NCI-H748 (cell line): Measurements from ENCODE around the gene OR7C1.
"Not testable (repeated sequence)": the region's sequence is repeated elsewhere in the genome, so short reads cannot be mapped to it uniquely, and the experiment has no call there.

Source experiments
- DNase-seq: peaks from one replicate; lab custom pipeline; 2025; ENCODE audit not compliant: unreplicated experiment; lab: John Stamatoyannopoulos, UW

OR7C1 gene

DNA sequence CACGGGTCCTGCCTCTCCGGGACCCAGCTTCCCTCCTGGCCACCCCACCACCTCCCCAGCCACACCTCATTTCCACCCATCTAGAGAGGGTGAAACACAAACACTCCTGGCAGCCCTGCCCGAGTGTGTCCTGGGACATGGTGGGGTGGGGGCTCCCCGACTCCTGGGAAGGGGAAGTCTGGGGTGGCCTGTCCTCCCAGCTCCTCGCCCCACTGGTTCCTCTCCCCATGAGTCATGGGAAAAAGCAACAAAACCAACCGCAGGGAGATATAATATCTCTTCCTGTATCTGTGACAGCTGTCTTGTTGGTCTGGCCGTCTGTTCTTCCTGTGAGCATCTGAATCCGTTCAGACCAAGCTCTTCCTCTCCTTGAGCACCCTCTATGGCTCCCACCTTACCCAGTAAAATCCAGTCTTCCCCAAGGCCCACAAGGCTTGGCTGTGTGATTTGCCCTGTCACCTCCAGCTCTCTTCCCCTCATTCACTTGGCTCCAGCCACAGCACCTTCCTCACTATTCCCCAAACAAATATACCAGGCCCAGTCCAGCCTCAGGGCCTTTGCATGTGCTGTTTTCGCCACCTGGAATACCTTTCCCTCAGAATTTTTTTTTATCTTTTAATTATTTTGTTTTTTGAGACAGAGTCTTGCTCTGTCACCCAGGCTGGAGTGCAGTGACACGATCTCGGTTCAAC, 49.7 kb downstream of the OR7C1 start:
- DNase-seq = not testable (repeated sequence)

DNA sequence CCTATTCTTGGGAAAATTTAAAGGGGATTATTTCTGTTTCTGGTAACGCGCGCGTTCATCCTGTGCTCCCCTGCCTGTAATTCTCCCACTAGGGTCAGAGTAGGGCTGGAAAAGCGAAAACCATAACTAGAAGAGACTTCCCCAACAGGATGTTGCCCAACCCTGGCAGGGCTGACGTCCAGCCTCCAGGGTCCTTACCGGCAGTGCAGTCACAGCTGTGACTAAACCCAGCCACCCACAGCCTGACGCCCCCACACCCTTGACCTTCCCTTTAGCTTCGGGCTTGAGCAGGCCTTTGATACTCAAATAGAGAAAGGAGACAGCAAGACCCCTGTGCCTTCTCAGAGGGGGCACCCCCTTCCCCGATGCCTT, 50.3 kb downstream of the OR7C1 start:
- DNase-seq = not testable (repeated sequence)

DNA sequence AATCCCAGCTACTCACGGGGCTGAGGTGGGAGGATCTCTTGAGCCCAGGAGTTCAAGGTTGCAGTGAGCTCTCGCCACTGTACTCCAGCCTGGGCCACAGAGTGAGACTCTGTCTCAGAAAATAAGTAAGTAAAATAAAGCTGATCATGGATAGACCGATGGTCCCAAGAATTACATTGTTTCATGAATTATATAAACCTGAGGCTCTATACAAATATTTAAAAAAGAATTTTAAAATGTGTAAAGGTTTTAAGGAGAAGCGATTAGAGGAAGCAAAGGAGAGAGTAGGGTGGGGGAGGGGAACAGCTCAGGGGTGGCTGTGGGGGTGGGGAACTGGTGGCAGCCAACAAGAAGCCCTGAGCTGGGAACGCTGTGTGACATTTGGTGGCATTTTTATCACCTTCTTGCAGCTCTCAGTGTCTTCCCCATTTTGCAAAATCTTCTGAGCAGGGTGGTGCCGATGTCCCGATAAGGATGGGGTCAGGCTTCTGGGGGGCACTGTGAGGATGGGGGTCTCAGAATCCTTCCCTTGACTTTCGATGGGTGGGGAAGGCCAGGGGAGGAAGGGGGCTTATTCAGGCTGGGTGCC, 51.5 kb downstream of the OR7C1 start:
- DNase-seq = not testable (repeated sequence)

GRCh38 chr19:14782626-14783409, 52.2 kb downstream of the OR7C1 start:
- no peak for DNase-seq

DNA sequence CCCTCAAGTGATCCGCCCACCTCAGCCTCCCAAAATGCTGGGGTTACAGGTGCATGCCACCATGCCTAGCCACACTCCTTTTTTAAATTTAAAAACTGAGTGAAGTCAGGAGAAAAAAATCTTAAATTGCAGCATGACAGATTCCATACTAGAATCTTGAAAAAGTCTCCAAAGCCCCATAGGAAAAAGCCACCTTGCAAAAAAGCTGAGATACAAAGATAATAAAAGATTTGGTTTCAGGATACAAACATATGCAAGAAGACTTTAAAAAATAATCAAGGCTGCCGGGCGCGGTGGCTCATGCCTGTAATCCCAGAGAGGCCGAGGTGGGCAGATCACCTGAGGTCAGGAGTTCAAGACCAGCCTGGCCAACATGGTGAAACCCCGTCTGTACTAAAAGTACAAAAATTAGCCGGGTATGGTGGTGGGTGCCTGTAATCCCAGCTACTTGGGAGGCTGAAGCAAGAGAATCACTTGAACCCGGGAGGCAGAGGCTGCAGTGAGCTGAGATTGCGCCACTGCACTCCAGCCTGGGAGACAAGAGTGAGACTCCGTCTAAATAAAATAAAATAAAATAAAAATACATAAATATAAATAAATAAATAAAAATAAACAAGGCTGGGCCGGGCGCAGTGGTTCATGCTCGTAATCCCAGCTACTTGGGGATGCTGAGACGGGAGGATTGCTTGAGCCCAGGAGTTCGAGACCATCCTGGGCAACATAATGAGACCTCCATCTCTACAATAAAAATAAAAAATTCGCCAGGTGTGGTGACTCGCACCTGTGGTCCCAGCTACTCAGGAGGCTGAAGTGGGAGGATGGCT, 53.1 kb downstream of the OR7C1 start:
- DNase-seq = not testable (repeated sequence)

GRCh38 chr19:14780622-14781225, 54.3 kb downstream of the OR7C1 start:
- DNase-seq = not testable (repeated sequence)

- DNase-seq = no peak
Measured at GRCh38 chr19:14779151-14779550, 55.8 kb downstream of the OR7C1 start.

DNA sequence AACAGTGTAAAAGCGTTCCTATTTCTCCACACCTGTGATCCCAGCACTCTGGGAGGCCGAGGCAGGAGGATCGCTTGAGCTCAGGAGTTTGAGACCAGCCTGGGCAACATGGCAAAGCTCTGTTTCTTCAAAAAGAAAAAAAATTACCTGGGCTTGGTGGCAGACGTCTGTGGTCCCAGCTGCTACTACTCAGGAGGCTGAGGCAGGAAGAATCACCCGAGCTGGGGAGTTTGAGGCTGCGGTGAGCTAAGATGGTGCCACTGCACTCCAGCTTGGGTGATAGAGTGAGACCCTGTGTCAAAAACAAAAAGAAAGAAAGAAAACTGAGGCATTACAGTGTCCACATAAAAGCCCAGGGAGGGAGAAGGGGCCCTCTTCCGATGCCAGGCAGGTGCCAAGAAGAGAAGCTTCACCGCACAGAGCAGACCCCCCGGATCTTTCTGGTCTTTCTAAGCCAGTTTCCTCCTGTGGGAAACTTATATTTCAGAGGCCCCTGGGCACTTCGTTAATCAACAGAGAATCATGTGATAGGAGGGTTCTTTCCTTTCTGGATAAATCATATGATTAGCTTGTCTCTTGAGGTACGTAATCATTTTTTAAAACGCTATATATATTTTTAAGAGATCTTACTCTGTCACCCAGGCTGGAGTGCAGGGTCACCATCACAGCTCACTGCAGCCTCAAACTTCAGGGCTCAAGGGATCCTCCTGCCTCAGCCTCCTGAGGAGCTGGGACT, 56.7 kb downstream of the OR7C1 start, which contains the start of gene ADGRE2:
Gene ADGRE2 (minus strand): TSS at position 451 of the 736 bp plus-strand sequence. CDS start 1,804 bp downstream, outside the sequence.
- DNase-seq = not testable (repeated sequence)

DNA sequence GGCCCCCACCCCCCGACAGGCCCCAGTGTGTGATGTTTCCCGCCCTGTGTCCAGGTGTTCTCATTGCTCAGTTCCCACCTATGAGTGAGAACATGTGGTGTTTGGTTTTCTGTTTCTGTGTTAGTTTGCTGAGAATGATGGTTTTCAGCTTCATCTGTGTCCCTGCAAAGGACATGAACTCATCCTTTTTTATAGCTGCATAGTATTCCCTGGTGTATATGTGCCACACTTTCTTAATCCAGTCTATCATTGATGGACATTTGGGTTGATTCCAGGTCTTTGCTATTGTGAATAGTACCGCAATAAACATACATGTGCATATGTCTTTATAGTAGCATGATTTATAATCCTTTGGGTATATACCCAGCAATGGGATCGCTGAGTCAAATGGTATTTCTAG, 57.3 kb downstream of the OR7C1 start:
- not testable (repeated sequence) for DNase-seq

- no peak for DNase-seq
Measured at GRCh38 chr19:14775869-14776586, 59.0 kb downstream of the OR7C1 start.

DNA sequence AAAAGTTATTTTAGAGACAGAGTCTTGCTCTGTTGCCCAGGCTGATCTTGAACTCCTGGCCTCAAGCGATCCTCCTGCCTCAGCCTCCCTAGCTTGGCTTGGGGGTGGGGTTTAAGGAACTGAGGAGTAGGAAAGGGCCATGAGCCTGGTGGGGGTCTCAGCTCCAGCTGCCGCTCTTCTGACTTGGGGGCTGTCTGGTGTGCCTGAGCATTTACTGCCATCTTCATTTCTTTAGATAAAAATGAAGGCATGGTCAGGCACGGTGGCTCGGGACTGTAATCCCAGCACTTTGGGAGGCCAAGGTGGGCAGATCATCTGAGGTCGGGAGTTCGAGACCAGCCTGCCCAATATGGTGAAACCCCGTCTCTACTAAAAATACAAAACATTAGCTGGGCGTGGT, 59.7 kb downstream of the OR7C1 start:
- not testable (repeated sequence) for DNase-seq

- DNase-seq = no peak
Measured at GRCh38 chr19:14774373-14774772, 60.6 kb downstream of the OR7C1 start.

DNA sequence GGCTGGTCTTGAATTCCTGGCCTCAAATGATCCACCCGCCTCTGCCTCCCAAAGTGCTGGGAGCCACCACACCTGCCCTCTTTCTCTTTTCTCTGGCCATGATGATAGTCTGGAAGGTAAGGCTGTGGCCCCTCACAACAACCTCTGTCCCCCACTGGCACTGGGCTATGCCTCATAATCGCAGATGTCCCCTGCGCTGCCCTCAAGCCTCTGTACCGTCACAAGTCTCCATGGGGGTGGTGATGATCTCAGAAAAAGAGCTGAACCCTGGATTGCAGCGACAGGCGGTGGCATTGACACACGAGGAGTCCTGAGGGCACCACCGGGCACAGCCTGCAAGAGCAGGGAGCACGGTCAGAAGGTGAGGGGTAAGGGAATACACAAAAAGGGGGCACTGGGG, 61.3 kb downstream of the OR7C1 start:
- not testable (repeated sequence) for DNase-seq

- no peak for DNase-seq
Measured at GRCh38 chr19:14772995-14773394, 62.0 kb downstream of the OR7C1 start.

DNA sequence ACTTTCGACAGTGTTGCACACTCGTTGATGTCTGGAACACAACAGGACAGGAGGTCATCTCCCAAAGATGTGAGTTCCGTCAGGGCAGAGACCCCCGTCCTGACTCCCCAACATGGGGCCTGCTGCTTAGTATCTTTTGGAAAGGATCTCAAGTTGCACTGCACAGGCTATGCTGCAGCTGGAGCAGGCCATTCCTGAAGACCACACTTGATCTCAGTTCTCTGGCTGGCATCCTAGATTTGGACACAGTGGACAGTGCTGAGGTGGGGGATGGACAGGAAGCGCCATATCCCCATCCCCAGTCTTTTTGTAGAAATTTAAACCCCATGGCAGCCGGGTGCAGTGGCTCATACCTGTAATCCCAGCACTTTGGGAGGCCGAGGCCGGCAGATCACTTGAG, 62.5 kb downstream of the OR7C1 start:
- no peak for DNase-seq

DNA sequence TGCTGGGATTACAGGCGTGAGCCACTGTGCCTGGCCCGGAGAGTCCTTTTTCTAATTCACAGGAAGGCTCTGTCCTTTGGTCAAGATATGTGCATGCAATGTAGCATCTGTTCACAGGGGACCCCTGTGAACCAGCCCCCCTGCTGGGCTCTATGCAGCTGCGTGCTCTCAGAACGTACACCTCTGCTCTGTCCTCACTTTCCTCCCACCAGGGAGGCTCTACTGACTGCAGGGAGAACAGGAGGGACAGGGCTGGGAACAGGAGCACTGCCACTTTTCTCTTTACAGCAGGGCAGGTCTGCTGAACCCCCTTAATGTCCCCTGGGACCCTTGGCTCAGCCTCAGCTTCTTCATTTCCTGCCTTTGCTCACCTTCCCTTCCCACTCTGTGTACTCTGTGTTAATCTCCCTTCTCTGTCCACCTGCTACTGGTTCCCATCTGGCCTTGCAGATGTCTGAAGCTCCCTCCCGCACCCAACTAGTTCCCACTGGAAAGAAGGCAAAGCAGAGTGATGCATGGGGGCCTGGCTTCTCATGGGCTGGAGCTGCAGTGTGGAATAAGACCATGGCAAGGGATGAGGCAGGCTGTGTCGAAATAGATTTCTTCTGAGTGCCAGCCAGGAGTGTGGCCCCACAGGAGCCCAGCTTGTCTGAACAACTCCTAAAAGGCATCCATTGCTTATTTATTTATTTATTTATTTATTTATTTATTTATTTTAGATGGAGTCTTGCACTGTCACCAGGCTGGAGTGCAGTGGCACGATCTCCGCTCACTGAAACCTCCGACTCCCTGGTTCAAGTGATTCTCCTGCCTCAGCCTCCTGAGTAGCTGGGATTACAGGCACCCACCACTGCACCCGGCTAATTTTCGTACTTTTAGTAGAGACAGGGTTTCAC, 63.8 kb downstream of the OR7C1 start:
- no peak for DNase-seq

GRCh38 chr19:14770136-14770535, 64.8 kb downstream of the OR7C1 start:
- no peak for DNase-seq

- DNase-seq = no peak
Measured at GRCh38 chr19:14769201-14769600, 65.8 kb downstream of the OR7C1 start.
